Loucy (cell line): ENCODE data around the gene CEL.

Source experiments
- H2AFZ ChIP-seq: fragments of 200-600 bp; sonication (generic); 2 replicates; pipeline ENCODE4 v1.6.0; 2016; ENCODE audit warnings: antibody characterized with exemption, mild to moderate bottlenecking, low read length, moderate library complexity
- H3F3A ChIP-seq: fragments of 200-600 bp; 2 replicates; pipeline ENCODE4 v1.6.0; 2016; ENCODE audit warnings: antibody characterized with exemption, low read depth, mild to moderate bottlenecking
- H3K27me3 ChIP-seq: fragments of 200-600 bp; sonication (generic); 2 replicates; pipeline ENCODE4 v1.6.1; 2014; ENCODE audit warnings: low read length, mild to moderate bottlenecking; ENCODE audit not compliant: insufficient read depth, poor library complexity, severe bottlenecking
- H3K36me3 ChIP-seq: fragments of 200-600 bp; sonication (generic); 2 replicates; pipeline ENCODE4 v1.6.1; 2016; ENCODE audit warnings: low read length; ENCODE audit not compliant: insufficient read depth
- H3K4me1 ChIP-seq: fragments of 200-600 bp; sonication (generic); 2 replicates; pipeline ENCODE4 v1.5.1; 2014; ENCODE audit warnings: low read length, mild to moderate bottlenecking; ENCODE audit not compliant: insufficient read depth, poor library complexity, severe bottlenecking
- H3K4me2 ChIP-seq: fragments of 200-600 bp; sonication (generic); 2 replicates; pipeline ENCODE4 v1.6.0; 2014; ENCODE audit warnings: antibody characterized with exemption, low read length, low read depth, mild to moderate bottlenecking; ENCODE audit not compliant: poor library complexity, severe bottlenecking
- H3K4me3 ChIP-seq: fragments of 200-600 bp; sonication (generic); 2 replicates; pipeline ENCODE4 v1.5.1; 2014; ENCODE audit warnings: low read length, mild to moderate bottlenecking, mixed read lengths; ENCODE audit not compliant: poor library complexity, severe bottlenecking
- H3K79me2 ChIP-seq: fragments of 200-600 bp; sonication (generic); 2 replicates; pipeline ENCODE4 v1.6.1; 2014; ENCODE audit warnings: low read length; ENCODE audit not compliant: insufficient read depth
- H3K9ac ChIP-seq: fragments of 200-600 bp; sonication (generic); 2 replicates; pipeline ENCODE4 v1.6.0; 2014; ENCODE audit warnings: mild to moderate bottlenecking, low read depth, low read length, moderate library complexity; ENCODE audit not compliant: poor library complexity, severe bottlenecking
- H3K9me2 ChIP-seq: fragments of 200-600 bp; sonication (generic); replicated peaks from 2 replicates; pipeline ENCODE4 v1.6.1; 2016; ENCODE audit warnings: low read depth, low read length, mixed read lengths
- H3K9me3 ChIP-seq: fragments of 200-600 bp; sonication (generic); 2 replicates; pipeline ENCODE4 v1.6.1; 2014; ENCODE audit warnings: mild to moderate bottlenecking, antibody characterized with exemption, low read length, low read depth; ENCODE audit not compliant: insufficient read depth
- H4K20me1 ChIP-seq: fragments of 200-600 bp; sonication (generic); 2 replicates; pipeline ENCODE4 v1.6.0; 2014; ENCODE audit warnings: antibody characterized with exemption, low read length, mild to moderate bottlenecking; ENCODE audit not compliant: insufficient read depth, poor library complexity, severe bottlenecking
- EZH2phosphoT487 ChIP-seq: fragments of 200-600 bp; IDR thresholded peaks from 2 replicates; pipeline ENCODE4 v1.6.1; 2018; ENCODE audit warnings: antibody characterized with exemption, mild to moderate bottlenecking, moderate library complexity, borderline replicate concordance
- TF ChIP-seq, protein P1 (sequence below): fragments of 200-600 bp; sonication (generic); conservative IDR thresholded peaks from 2 replicates; pipeline ENCODE4 v1.5.1; 2014; ENCODE audit warnings: mild to moderate bottlenecking, antibody characterized with exemption, low read length

Gene CEL

DNA sequence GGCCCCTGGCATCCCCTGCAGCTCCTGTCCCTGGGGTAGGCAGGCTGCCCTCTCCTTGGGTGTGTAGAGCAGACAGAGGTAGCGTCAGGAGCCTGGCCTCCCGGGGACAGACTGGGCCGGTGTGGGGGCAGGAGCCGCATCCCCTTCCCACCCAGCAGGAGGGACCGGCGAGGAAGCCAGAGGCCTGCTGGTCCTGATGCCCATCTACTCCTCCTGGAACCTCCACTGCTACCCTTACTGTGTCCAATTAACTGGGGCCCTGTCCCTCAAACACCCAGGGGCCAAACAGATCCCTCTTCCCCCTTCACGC lies 43.6 kb downstream of the CEL start:
- no peaks in the 10 kb centered on the region for H3K9me3 ChIP-seq
- no peaks in the 10 kb centered on the region for H3K9me2 ChIP-seq
- no peaks in the 10 kb centered on the region for H3F3A ChIP-seq
- H3K27me3 ChIP-seq: no peaks in the 10 kb centered on the region
- peaks cover 1% of the 10 kb centered on the region for H4K20me1 ChIP-seq
- no peaks in the 10 kb centered on the region for H3K4me1 ChIP-seq
- no peak overlapping the region for H3K4me3 ChIP-seq
- no peak for TF ChIP-seq EZH2phosphoT487
- TF ChIP-seq, protein P1, sequence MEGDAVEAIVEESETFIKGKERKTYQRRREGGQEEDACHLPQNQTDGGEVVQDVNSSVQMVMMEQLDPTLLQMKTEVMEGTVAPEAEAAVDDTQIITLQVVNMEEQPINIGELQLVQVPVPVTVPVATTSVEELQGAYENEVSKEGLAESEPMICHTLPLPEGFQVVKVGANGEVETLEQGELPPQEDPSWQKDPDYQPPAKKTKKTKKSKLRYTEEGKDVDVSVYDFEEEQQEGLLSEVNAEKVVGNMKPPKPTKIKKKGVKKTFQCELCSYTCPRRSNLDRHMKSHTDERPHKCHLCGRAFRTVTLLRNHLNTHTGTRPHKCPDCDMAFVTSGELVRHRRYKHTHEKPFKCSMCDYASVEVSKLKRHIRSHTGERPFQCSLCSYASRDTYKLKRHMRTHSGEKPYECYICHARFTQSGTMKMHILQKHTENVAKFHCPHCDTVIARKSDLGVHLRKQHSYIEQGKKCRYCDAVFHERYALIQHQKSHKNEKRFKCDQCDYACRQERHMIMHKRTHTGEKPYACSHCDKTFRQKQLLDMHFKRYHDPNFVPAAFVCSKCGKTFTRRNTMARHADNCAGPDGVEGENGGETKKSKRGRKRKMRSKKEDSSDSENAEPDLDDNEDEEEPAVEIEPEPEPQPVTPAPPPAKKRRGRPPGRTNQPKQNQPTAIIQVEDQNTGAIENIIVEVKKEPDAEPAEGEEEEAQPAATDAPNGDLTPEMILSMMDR: no peak
- no peak overlapping the region for H3K9ac ChIP-seq
- H3K4me2 ChIP-seq: no peak overlapping the region
- peaks cover 95% of the 10 kb centered on the region; the same call in 1 of the 2 replicates for H3K36me3 ChIP-seq
- H3K79me2 ChIP-seq: no peaks in the 10 kb centered on the region
- no peak overlapping the region for H2AFZ ChIP-seq

DNA sequence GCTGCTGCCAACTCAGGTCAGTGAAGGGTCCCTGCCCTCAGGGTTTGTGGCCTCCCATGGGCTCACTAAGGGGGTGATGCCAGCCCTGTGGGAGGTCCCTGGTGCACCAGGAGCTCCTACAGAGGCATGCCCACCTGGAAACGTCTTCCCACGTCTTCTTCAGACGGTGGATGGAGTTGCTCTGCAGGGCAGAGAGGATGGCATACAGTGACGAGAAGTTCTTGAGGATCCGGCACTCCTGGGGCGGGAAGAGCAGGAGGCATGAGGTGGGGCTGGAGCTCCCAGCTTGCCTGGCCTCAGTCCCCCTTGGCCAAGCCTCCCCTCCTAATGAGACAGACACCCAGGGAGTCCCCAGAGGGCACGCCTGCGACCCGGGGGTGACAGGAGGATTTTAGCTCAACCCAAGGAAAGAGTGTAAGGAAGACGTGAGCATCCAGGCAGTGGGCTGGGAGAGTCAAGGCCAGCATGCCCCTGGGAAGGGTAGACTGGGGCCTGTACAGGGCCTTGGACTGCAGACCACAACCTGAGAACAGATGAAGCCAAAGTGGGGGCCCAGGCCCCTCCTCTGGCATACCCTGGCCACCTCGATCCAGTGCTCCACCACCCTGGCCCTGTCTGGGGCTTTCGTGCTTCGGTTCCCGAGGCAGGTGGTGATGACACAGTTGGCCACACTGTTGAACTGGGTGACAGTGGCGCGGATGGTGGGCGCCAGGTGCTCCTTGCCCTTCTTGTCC lies 44.9 kb downstream of the CEL start:
- TF ChIP-seq, protein P1: no peak
- no peak for TF ChIP-seq EZH2phosphoT487
- no peak overlapping the region for H3K9ac ChIP-seq
- no peak overlapping the region for H3K4me3 ChIP-seq
- H2AFZ ChIP-seq: no peak overlapping the region
- peaks cover 95% of the 10 kb centered on the region; the same call in 1 of the 2 replicates for H3K36me3 ChIP-seq
- H3K9me2 ChIP-seq: no peaks in the 10 kb centered on the region
- H4K20me1 ChIP-seq: peaks cover 7% of the 10 kb centered on the region
- peaks cover 2% of the 10 kb centered on the region; the same call in 1 of the 2 replicates for H3K79me2 ChIP-seq
- H3F3A ChIP-seq: no peaks in the 10 kb centered on the region
- H3K4me1 ChIP-seq: no peaks in the 10 kb centered on the region
- no peaks in the 10 kb centered on the region for H3K27me3 ChIP-seq
- H3K4me2 ChIP-seq: no peak overlapping the region
- no peaks in the 10 kb centered on the region for H3K9me3 ChIP-seq

DNA sequence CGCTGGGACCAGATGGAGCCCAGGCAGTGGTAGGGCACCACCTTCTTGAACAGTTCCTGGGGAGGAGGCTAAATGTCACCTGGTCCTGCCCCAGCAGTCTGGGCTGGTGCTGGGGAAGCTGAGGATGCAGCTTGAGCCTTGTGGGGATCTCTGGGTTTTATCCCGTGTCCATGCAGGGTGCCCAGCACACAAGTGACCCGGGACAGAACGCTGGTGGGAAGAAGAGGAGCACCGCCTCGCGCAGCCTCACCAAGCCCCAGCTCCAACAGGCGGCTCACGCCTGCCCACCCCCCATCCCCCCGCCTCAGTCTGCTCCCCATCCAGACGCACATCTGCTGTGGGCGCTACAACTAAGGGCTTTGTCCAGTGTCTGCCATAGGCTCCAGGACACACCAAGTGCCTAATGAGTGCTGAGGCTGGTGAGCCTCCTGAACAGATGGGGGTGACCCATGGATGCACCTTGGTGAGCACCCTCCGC lies 45.5 kb downstream of the CEL start:
- H3K27me3 ChIP-seq: no peaks in the 10 kb centered on the region
- no peak overlapping the region for H3K9ac ChIP-seq
- H2AFZ ChIP-seq: no peak overlapping the region
- H3K79me2 ChIP-seq: peaks cover 8% of the 10 kb centered on the region; the same call in 1 of the 2 replicates
- no peaks in the 10 kb centered on the region for H3F3A ChIP-seq
- H3K4me1 ChIP-seq: peaks cover 5% of the 10 kb centered on the region
- no peaks in the 10 kb centered on the region for H3K9me3 ChIP-seq
- H3K9me2 ChIP-seq: no peaks in the 10 kb centered on the region
- no peak overlapping the region for H3K4me3 ChIP-seq
- peaks cover 13% of the 10 kb centered on the region for H4K20me1 ChIP-seq
- no peak for TF ChIP-seq EZH2phosphoT487
- no peak overlapping the region for H3K4me2 ChIP-seq
- H3K36me3 ChIP-seq: peaks cover 93% of the 10 kb centered on the region; the same call in 1 of the 2 replicates
